Activated CD4-positive, alpha-beta T cell treated with anti-CD3 and anti-CD28 coated beads, Interleukin-2, Interleukin-4, amounts not matched to agents 100 ng/mL and 50 ng/mL, durations not matched to agents 16 hours and 8 hours (primary cell): ENCODE data around the gene BAIAP2.

Experiments
- DNase-seq: peaks from one replicate; pipeline ENCODE4 v3.0.0-alpha.2; 2020; ENCODE audit warnings: low spot score

BAIAP2 gene

GRCh38 chr17:81034779-81035520 lies at the start of gene BAIAP2:
BAIAP2 (plus strand) TSS chr17:81035151; CDS start chr17:81035255, 104 bp downstream.
- peak; percentile 95 for DNase-seq

- DNase-seq: no peak
These were observed 48.9 kb upstream of the BAIAP2 start for GRCh38 chr17:80986046-80986445.

- DNase-seq: no peak
These were observed 48.0 kb upstream of the BAIAP2 start for GRCh38 chr17:80986816-80987475.

GRCh38 chr17:80987941-80988461 lies 47.0 kb upstream of the BAIAP2 start:
- no peak for DNase-seq

GRCh38 chr17:80989586-80989913 lies 45.4 kb upstream of the BAIAP2 start:
- DNase-seq: no peak

GRCh38 chr17:80990921-80991644 lies 43.9 kb upstream of the BAIAP2 start:
- DNase-seq: no peak

- DNase-seq: peak; percentile 67
These were observed 43.3 kb upstream of the BAIAP2 start, which contains the start of gene CHMP6 for GRCh38 chr17:80991645-80992076. CHMP6 (plus strand) TSS chr17:80991841; CDS start chr17:80991919, 78 bp downstream.

GRCh38 chr17:80992077-80992947 lies 42.6 kb upstream of the BAIAP2 start:
- no peak for DNase-seq

- DNase-seq: no peak
These were observed 41.9 kb upstream of the BAIAP2 start for GRCh38 chr17:80992948-80993624.

- DNase-seq: no peak
These were observed 39.8 kb upstream of the BAIAP2 start for GRCh38 chr17:80995131-80995530.

- DNase-seq: no peak
These were observed 38.3 kb upstream of the BAIAP2 start for GRCh38 chr17:80996422-80997305.

GRCh38 chr17:80997424-80998117 lies 37.4 kb upstream of the BAIAP2 start:
- no peak for DNase-seq

GRCh38 chr17:80998118-80998747 lies 36.7 kb upstream of the BAIAP2 start:
- no peak for DNase-seq

GRCh38 chr17:80998748-80999535 lies 36.0 kb upstream of the BAIAP2 start:
- no peak for DNase-seq

- no peak for DNase-seq
These were observed 35.2 kb upstream of the BAIAP2 start for GRCh38 chr17:80999536-81000333.

- DNase-seq: no peak
These were observed 34.7 kb upstream of the BAIAP2 start for GRCh38 chr17:81000334-81000630.

GRCh38 chr17:81000631-81001357 lies 34.2 kb upstream of the BAIAP2 start:
- DNase-seq: no peak
